Liver (tissue), 3 donors: Measurements from ENCODE around the gene HGF.

Source experiments
- CTCF ChIP-seq: fragments of 150-350 bp; IDR thresholded peaks from 2 replicates; pipeline ENCODE4 v1.5.1; 2017; ENCODE audit warnings: improper control_type of control experiment, low read depth, low read length; ENCODE audit not compliant: missing input control
- EGR1 ChIP-seq, 2 donors: IDR thresholded peaks; 2 replicates each; pipeline ENCODE4 v1.6.1; 2016 to 2018; ENCODE audit warnings: antibody characterized with exemption in 2 of 2, low read depth in 2 of 2
- FOXA2 ChIP-seq: IDR thresholded peaks from 2 replicates; pipeline ENCODE4 v1.6.1; 2016; ENCODE audit warnings: antibody characterized with exemption
- HNF4A ChIP-seq, 2 donors: conservative IDR thresholded peaks; 2 replicates each; pipeline ENCODE4 v1.6.1; 2016; ENCODE audit warnings: antibody characterized with exemption in 2 of 2, mild to moderate bottlenecking in 2 of 2
- HNF4G ChIP-seq: IDR thresholded peaks from 2 replicates; pipeline ENCODE4 v1.6.1; 2016; ENCODE audit warnings: antibody characterized with exemption
- JUND ChIP-seq, 2 donors: IDR thresholded peaks; 2 replicates each; pipeline ENCODE4 v1.6.1; 2016; ENCODE audit warnings: antibody characterized with exemption in 2 of 2
- MAX ChIP-seq: IDR thresholded peaks from 2 replicates; pipeline ENCODE4 v1.6.1; 2016; ENCODE audit warnings: antibody characterized with exemption
- RAD21 ChIP-seq, 2 donors: IDR thresholded peaks; 2 replicates each; pipeline ENCODE4 v1.6.1; 2016; ENCODE audit warnings: antibody characterized with exemption in 2 of 2, mild to moderate bottlenecking in 2 of 2
- REST ChIP-seq: IDR thresholded peaks from 2 replicates; pipeline ENCODE4 v1.6.1; 2016; ENCODE audit warnings: antibody characterized with exemption, mild to moderate bottlenecking
- SP1 ChIP-seq: IDR thresholded peaks from 2 replicates; pipeline ENCODE4 v1.6.1; 2018; ENCODE audit warnings: antibody characterized with exemption, mild to moderate bottlenecking
- TAF1 ChIP-seq: conservative IDR thresholded peaks from 2 replicates; pipeline ENCODE4 v1.6.1; 2016; ENCODE audit warnings: antibody characterized with exemption, mild to moderate bottlenecking
- YY1 ChIP-seq: IDR thresholded peaks from 2 replicates; pipeline ENCODE4 v1.6.1; 2016; ENCODE audit warnings: antibody characterized with exemption, mild to moderate bottlenecking
- ZBTB33 ChIP-seq: IDR thresholded peaks from 2 replicates; pipeline ENCODE4 v1.6.1; 2016; ENCODE audit warnings: antibody characterized with exemption
- TF ChIP-seq, protein P1 (sequence below): IDR thresholded peaks from 2 replicates; pipeline ENCODE4 v1.6.1; 2016; ENCODE audit warnings: antibody characterized with exemption
- donor health status: healthy.
- donor health status: healthy.

DNA sequence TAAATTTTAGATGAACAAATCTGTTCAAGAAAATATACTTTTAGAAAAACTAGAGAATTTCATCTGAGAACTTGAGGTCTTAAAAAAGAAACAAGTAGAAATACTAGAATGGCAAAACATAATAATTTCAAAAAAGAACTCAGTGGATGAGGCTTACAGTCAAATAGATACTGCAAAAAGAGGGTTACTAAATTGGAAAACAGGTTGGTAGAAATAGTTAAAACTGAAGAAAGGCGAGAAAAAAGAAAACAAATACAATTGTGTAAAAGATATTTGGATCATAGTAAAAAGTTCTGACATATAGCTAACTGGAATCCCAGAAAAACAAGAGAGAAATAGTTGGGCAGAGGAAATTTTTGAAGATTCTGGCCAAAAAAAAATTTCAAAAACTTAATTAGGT is 117.6 kb downstream of the HGF start:
- no peak for TF ChIP-seq CTCF
- no peak for TF ChIP-seq EGR1 (IDR thresholded peaks at IDR 0.05; ENCODE audit: low read depth in 2 of 2)
- TF ChIP-seq, protein P1, sequence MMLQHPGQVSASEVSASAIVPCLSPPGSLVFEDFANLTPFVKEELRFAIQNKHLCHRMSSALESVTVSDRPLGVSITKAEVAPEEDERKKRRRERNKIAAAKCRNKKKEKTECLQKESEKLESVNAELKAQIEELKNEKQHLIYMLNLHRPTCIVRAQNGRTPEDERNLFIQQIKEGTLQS, result no peak
- TF ChIP-seq MAX, result no peak
- no peak for TF ChIP-seq HNF4A (conservative IDR thresholded peaks at IDR 0.05)
- TF ChIP-seq ZBTB33, result no peak
- no peak for TF ChIP-seq REST
- TF ChIP-seq HNF4G, result no peak
- no peak for TF ChIP-seq YY1
- no peak for TF ChIP-seq FOXA2
- TF ChIP-seq JUND (IDR thresholded peaks at IDR 0.05), result no peak
- no peak for TF ChIP-seq RAD21 (IDR thresholded peaks at IDR 0.05)
- TF ChIP-seq SP1, result no peak
- TF ChIP-seq TAF1, result no peak
